Omental fat pad (tissue), 4 donors: ENCODE data around the gene SLC16A8. TPM values are rescaled to one million over a fixed set of nuclear protein-coding genes. Genes with fewer than 3 reads are reported as not detected.

Source experiments
- ATAC-seq: fragments of 150-250 bp; one replicate; pipeline ENCODE4 v1.9.1; 2016; ENCODE audit warnings: mild to moderate bottlenecking, moderate library complexity; ENCODE audit not compliant: low FRiP score
- DNase-seq: peaks from one replicate; pipeline ENCODE4 v3.0.0-alpha.2; 2019; ENCODE audit warnings: low spot score
- total RNA-seq, 4 donors: library from RNA; depleted of rRNA; stranded (reverse); fragments of >200 nt; gene quantifications; one replicate each; pipeline ENCODE4 v1.1.0, GENCODE V29; 2016
- TF ChIP-seq, protein P1 (sequence below), 3 donors: fragments of 450-650 bp; IDR thresholded peaks; one replicate each; pipeline ENCODE4 v1.5.1; 2016 to 2017; ENCODE audit warnings: antibody characterized with exemption in 3 of 3, mild to moderate bottlenecking in 3 of 3, moderate library complexity in 2 of 3

The SLC16A8 gene
- total RNA-seq, 4 donors from 2014 or later = 0.24 to 3.2 (median 0.88) TPM

DNA sequence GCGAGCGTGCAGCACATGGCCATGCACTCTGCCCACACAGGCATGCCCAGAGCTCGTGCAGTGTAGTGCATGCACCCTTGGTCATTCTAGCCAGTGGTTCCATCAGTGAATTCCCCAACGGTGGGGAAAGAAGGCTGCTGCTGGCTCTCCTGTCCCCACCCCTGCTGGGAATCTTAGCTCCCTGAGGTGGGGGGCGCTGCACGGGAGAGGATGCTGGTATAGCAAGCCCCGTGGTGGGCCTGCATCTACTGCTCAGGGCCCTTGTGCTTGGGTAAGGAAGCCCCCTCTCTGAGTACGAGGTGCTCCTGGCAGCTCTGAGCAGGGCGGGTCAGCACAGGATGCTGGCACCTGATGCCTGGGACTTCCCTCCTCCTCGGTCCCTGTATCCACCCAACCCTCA is 45.0 kb upstream of the SLC16A8 start:
- ATAC-seq (no peak), DNase-seq (no peak)
- TF ChIP-seq, protein P1, sequence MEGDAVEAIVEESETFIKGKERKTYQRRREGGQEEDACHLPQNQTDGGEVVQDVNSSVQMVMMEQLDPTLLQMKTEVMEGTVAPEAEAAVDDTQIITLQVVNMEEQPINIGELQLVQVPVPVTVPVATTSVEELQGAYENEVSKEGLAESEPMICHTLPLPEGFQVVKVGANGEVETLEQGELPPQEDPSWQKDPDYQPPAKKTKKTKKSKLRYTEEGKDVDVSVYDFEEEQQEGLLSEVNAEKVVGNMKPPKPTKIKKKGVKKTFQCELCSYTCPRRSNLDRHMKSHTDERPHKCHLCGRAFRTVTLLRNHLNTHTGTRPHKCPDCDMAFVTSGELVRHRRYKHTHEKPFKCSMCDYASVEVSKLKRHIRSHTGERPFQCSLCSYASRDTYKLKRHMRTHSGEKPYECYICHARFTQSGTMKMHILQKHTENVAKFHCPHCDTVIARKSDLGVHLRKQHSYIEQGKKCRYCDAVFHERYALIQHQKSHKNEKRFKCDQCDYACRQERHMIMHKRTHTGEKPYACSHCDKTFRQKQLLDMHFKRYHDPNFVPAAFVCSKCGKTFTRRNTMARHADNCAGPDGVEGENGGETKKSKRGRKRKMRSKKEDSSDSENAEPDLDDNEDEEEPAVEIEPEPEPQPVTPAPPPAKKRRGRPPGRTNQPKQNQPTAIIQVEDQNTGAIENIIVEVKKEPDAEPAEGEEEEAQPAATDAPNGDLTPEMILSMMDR (IDR thresholded peaks at IDR 0.05) = no peak

DNA sequence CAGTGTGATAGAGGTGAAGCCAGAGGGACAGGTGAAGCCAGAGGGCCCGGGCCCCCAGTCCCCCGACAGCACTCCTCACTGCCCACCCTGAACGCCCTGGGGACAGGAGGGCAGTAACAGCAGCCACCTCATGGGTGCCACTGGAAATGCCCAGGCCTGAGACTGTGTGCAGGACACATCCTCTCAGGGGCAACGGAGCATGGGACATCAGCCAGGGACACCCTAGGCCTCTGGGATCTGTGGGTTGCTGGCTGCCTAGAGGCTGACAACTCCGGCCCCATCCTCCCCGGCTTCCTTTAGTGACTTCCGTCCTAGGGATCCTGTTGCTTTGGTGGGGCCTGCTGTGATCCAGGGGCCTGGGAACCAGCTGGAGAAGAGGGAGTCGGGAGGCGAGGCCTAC is 43.9 kb upstream of the SLC16A8 start:
- DNase-seq = no peak
- TF ChIP-seq, protein P1 (IDR thresholded peaks at IDR 0.05) = no peak
- no peak for ATAC-seq

DNA sequence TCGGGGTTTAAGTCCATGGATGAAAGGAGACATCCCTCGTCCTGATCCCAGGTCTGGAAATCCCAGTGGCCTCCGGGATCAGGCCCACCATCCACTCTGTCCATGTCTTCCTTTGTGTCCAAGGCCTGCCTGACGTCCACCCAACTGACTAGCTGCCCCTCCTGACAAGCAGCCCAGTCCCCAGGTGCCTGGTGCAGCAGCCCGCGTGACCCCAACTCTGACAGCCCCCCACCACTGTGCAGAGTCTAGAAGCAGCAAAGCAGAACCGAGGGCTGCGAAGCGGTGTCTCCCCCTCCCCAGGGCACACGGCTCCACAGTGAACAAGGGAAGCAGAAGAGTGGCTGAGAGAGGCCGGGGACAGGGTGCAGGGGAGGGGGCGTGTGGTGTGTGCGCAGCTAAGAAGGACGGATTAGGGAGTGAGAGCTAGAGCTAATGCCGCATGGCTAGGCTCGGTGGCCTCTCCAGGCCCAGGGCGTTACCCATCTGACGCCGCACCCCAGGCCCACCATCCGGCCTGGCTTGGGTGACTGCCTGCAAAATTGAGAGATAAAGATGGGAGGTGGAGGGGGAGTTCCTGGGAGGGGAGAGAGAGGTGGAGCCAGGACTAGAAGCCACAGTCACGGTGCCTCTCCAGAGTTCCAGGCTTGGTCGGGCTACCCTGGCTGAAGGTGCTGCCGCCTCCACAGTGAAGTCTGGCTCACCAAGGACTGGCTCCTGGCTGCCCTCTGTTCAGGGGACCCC is 43.1 kb upstream of the SLC16A8 start:
- no peak for DNase-seq
- TF ChIP-seq, protein P1 (IDR thresholded peaks at IDR 0.05) = no peak
- no peak for ATAC-seq

DNA sequence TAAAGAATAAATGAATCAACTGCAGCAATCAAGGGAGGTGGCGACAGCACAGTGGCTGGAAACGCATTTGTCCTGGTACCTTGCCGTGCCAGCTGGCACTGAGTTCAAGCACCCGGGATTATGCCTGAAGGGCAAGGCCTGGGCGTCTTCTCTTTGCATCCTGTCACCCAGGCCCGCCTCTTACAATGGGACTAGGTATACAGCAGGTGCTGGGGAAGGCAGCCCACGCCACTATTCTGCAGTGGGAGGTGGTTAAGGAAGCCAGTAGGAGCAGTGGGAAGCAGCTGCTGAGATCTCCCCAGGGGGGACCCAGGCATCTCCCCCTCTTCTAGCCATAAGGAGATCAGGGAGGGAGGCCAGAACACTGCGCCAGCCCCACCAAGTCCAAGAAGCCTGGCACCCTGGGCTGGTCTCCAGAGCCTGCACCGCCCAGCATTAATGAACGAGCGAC is 41.8 kb upstream of the SLC16A8 start:
- ATAC-seq = no peak
- TF ChIP-seq, protein P1 (IDR thresholded peaks at IDR 0.05) = no peak
- DNase-seq = no peak

DNA sequence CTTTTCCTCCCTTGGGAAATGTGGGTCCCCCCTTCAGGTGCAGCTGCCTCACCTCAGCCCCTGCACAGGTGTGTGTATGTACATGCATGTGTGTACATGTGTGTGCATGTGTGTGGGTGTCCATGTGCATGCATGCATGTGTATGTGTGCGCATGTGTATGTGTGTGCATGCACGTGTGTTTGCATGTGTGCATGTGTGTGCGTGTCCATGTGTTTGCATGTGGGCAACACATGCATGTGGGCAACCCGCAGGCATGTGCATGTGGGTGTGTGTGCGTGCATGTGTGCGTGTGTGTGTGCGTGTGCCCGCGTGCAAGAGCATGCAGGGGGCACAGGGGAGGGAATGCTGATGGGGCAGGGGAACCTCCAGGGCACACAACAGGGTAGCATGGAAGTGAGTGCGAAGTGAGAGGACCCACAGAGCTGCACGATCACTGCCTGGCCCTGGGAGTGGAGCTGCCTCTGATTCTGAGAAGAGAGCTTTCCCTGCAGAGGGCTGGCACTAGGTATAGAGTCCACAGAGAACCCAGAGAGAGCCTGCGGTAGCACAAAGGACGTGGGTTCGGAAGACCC is 41.1 kb upstream of the SLC16A8 start:
- no peak for ATAC-seq
- TF ChIP-seq, protein P1 (IDR thresholded peaks at IDR 0.05) = no peak
- no peak for DNase-seq

DNA sequence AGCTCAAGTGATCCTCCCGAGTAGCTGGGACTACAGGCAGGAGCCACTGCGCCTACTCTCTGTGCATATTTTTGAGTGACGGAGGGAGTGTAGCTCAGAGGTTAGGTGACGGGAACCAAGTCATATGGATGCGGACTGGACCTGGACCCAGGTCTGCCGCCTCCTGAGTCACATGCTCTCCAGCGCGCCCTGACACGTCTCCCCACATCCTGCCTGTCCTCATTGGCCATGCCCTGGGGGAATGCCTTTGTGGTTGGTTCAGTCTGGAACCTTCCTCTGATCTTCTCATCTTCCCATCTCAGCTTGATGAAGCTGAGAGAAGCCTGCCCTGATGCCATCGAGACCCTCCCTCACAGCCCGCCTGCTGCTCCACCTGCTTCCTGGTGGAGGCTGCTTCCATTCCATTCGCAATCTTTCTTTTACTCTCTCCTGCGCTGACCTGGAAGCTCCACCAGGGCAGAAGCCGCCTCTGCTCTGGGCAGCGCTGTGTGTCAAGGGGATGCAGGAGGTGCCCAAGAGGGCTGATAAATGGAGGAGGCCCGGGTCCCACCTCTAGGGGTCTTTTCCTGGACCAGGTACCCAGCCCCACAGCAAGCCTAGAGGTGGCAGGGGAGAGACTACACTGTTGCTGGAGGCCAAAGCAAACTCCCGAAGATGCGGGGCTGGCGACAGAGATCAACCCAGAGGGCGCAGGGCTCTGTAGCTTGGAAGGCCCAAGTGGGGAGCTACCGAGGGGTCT is 40.4 kb upstream of the SLC16A8 start:
- DNase-seq = no peak
- no peak for ATAC-seq
- TF ChIP-seq, protein P1 (IDR thresholded peaks at IDR 0.05) = no peak
